Thymus (tissue), 11 donors: ENCODE measurements around the gene CHST13. TPM values are rescaled to one million over a fixed set of nuclear protein-coding genes. Genes with fewer than 3 reads are reported as not detected.

Experiments
- DNase-seq, 9 donors: peaks; one replicate each; pipeline ENCODE4 v3.0.0-alpha.2; 2013; ENCODE audit warnings: low spot score in 9 of 9, low read depth in 6 of 9, missing footprints in 1 of 9
- H3K27ac ChIP-seq, 2 donors: one replicate each; pipeline ENCODE4 v1.5.1; 2013; ENCODE audit warnings: control low read depth in 1 of 2, low read depth in 1 of 2, low read length in 1 of 2, mild to moderate bottlenecking in 1 of 2, moderate library complexity in 1 of 2
- H3K27me3 ChIP-seq, 2 donors: one replicate each; pipeline ENCODE4 v1.5.1; 2013; ENCODE audit warnings: low read length in 1 of 2; ENCODE audit not compliant: control insufficient read depth in 2 of 2, insufficient read depth in 1 of 2
- H3K36me3 ChIP-seq, 2 donors: one replicate each; pipeline ENCODE4 v1.5.1; 2013; ENCODE audit warnings: low read length in 1 of 2, mild to moderate bottlenecking in 1 of 2, moderate library complexity in 1 of 2; ENCODE audit not compliant: control insufficient read depth in 2 of 2, insufficient read depth in 2 of 2
- H3K4me1 ChIP-seq, 2 donors: one replicate each; pipeline ENCODE4 v1.5.1; 2013; ENCODE audit warnings: low read length in 2 of 2; ENCODE audit not compliant: control insufficient read depth in 2 of 2, insufficient read depth in 2 of 2
- H3K4me3 ChIP-seq, 2 donors: one replicate each; pipeline ENCODE4 v1.5.1; 2013; ENCODE audit warnings: low read length in 2 of 2, control low read depth in 1 of 2, mild to moderate bottlenecking in 1 of 2
- H3K9me3 ChIP-seq, 2 donors: one replicate each; pipeline ENCODE4 v1.5.1; 2013; ENCODE audit warnings: low read length in 1 of 2, mild to moderate bottlenecking in 1 of 2; ENCODE audit not compliant: control insufficient read depth in 2 of 2, insufficient read depth in 1 of 2
- WGBS: extraction: QIAGEN DNeasy Blood & Tissue Kit; methylation state at CpG from one replicate; pipeline ENCODE4 v1.1.7; 2013; 5-methylcytosine and 5-hydroxymethylcytosine counted together
- polyA plus RNA-seq: library from polyadenylated mRNA; stranded (reverse); fragments of 200-250 nt; gene quantifications from one replicate; pipeline ENCODE4 v1.2.3, GENCODE V29; 2013
- total RNA-seq: library from RNA; stranded (reverse); fragments of 120-200 nt; gene quantifications from one replicate; pipeline ENCODE4 v1.2.4, GENCODE V29; 2013
- donor health status: healthy.

The CHST13 gene
- total and polyA plus RNA-seq, 2 donors = 0.38 to 0.39 TPM

DNA sequence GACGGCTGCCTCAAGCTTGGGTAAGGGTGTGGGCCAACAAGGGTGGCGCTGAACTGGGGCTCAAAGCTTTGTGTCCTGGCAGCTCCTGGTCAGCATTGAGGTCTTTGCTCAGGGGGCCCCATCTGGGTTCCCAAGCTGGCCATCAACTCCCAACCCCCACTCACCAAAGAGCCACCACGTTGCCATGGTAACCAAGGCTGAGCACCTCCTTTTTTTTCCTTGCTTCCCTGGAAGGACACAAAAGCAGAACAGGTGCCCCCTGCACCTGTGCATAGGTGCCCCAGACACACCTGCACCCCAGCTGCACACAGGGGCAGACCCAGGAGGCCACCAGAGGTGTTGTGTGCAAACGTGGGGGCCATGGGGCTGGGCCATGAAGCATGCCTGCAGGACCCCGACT lies 22.9 kb upstream of the CHST13 start:
- Histone ChIP-seq H3K27ac (no peak overlapping the region), H3K36me3 (no peaks in the 10 kb centered on the region), H3K4me1 (peaks cover 26 to 42% of the 10 kb centered on the region in 2 donors), H3K27me3 (no peaks in the 10 kb centered on the region), H3K9me3 (peaks cover 0 to 6% of the 10 kb centered on the region in 2 donors), H3K4me3 (no peak overlapping the region)
- 86% methylated on average over 5 of the region's 5 CpGs for WGBS
- DNase-seq = no peak

DNA sequence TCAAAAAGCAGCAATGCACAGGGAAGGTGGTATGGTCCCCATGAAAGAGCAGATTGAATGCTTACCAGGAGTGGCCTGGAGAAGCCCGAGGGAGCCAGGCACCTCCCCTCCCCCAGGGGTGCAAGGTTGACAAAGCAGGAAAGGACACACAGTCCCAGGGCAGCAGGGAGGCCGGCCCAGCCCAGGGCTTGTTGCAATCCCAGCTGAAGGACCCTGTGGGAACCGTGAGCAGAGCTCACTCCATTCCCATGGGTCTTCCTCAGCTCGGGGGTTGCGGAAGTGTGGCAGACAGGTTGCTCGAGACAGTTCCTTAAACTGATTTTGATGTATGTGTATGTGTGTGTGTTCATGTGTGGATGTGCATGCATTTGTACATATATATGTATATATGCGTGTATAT lies 22.2 kb upstream of the CHST13 start:
- WGBS = 92% methylated on average over 7 of the region's 7 CpGs
- peaks cover 26 to 35% of the 10 kb centered on the region in 2 donors for H3K4me1 ChIP-seq

DNA sequence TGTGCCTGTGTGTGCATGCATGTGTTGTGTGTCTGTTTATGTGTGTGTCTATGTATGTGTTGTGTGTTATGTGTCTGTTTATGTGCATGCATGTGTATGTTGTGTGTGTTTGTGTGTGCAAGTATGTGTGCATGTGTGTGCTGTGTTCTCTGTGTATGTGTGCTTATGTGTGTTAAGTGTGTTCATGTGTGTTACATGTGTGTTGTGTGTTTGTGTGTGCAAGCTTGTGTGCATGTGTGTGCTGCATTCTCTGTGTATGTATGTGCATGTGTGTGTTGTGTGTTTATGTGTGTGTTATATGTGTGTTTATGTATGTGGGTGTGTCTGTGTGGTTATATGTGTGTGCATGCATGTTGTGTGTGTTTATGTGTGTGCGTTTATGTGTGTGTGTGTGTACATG lies 21.3 kb upstream of the CHST13 start:
- Histone ChIP-seq H3K27me3 (no peaks in the 10 kb centered on the region), H3K4me1 (peaks cover 17 to 25% of the 10 kb centered on the region in 2 donors), H3K4me3 (no peak overlapping the region), H3K27ac (no peak overlapping the region), H3K9me3 (peaks cover 0 to 6% of the 10 kb centered on the region in 2 donors), H3K36me3 (no peaks in the 10 kb centered on the region)
- WGBS = 100% methylated on average over 1 of the region's 1 CpG
- no peak for DNase-seq

More for the DNA sequence above, 22.2 kb upstream of the CHST13 start:
- Histone ChIP-seq H3K9me3 (peaks cover 0 to 6% of the 10 kb centered on the region in 2 donors), H3K36me3 (no peaks in the 10 kb centered on the region), H3K27ac (no peak overlapping the region), H3K4me3 (no peak overlapping the region), H3K27me3 (no peaks in the 10 kb centered on the region)
- no peak for DNase-seq

DNA sequence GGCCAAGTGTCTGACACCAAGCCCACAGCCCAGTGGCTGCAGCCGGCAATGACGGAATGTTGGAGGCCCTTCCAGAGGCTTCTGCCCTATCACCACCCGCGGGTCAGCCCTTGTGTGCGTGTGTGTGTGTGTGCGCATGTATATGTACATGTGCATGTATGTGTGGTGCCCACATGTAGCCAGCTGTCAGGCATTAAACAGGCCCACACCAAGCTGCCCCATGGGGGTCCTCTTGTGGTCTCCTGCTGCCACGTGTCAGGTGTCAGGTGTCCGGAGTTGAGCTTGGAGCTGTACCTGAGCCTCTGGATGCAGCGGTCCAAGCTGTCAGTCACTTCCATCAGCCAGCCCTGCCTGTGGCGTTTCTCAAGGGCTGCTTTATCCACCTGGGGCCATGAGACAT lies 20.3 kb upstream of the CHST13 start:
- Histone ChIP-seq H3K9me3 (peaks cover 0 to 6% of the 10 kb centered on the region in 2 donors), H3K4me3 (no peak overlapping the region), H3K4me1 (peaks cover 7 to 15% of the 10 kb centered on the region in 2 donors), H3K27me3 (no peaks in the 10 kb centered on the region), H3K36me3 (no peaks in the 10 kb centered on the region), H3K27ac (no peak overlapping the region)
- 97% methylated on average over 10 of the region's 10 CpGs for WGBS
- no peak for DNase-seq

DNA sequence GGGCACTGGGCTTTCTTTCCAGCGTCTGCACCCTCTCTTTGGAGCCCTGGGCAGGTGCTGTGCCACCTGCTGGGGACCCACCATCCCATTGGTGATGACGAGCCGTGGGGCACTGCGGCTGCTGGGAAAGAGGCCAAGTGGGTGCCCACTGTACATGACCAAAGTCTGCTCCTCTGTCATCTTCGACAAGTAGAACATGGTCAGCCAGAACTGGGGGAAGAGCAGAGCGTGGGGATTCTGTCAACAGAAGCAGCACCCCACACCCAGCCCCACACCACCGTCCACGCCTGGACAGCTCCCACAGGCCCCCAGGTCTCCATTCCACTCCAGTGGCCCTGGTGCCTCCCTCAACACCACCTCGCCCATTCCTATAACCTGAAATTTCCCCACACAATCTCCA lies 16.1 kb upstream of the CHST13 start:
- Histone ChIP-seq H3K27me3 (no peaks in the 10 kb centered on the region), H3K27ac (no peak overlapping the region), H3K9me3 (no peaks in the 10 kb centered on the region), H3K36me3 (no peaks in the 10 kb centered on the region), H3K4me1 (peaks cover 0 to 3% of the 10 kb centered on the region in 2 donors), H3K4me3 (no peak overlapping the region)
- 92% methylated on average over 9 of the region's 9 CpGs for WGBS
- no peak for DNase-seq

DNA sequence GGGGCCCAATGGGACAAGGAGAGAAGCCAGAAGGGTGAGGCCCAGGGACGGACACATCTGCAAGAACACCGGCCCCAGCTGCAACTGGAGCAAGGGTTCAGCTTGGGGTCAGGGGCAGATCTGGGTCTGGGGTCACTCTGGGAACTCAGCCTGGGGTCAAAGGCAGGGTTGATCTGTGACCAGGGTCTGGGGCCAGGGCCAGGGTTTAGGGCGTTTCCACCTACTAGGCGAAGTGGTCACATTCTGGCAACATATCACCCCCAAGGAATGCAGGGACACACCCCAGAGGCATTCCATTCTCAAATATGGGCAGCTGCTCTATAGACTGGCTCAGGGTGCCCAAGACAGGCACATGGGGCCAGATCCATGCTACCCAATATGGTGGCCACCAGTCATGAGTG lies 15.4 kb upstream of the CHST13 start:
- no peak for DNase-seq
- peaks cover 0 to 3% of the 10 kb centered on the region in 2 donors for H3K4me1 ChIP-seq
- no peaks in the 10 kb centered on the region for H3K36me3 ChIP-seq
- no peak overlapping the region for H3K4me3 ChIP-seq
- 97% methylated on average over 4 of the region's 4 CpGs for WGBS
- H3K9me3 ChIP-seq = no peaks in the 10 kb centered on the region
- H3K27ac ChIP-seq = no peak overlapping the region
- no peaks in the 10 kb centered on the region for H3K27me3 ChIP-seq

DNA sequence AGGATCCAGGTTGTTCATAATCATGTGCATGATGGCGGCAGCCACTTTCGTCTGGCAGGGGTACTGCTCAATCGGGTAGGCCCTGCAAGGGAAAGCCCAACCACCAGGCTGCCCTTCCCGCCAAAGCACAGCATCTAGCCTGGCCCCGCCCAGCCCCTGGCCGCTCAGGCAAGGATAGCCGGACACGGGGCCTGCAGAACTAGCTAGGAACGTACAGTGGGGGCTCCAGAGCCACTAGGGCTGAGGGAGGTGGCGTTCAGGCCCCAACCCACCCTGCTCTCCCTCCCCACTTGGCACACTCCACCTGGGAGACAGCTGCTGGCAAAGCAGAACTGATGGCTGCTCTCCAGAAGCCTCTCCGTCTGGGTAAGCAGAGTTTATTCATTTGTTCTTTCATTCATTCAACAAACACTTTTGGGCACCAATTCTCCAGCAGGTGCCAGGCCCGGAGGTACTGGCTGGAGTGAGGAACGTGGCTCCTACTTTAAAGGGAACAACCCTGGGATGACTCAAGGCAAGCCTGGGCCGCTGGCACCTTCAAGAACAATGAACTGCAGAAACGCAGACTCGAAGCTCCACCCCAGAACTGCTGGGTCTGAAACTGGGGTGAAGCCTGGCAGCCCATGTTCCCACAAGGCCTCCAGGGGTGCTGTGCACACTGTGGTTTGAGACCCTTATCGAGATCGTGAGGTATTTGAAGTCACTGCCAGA lies 14.2 kb upstream of the CHST13 start:
- 91% methylated on average over 18 of the region's 18 CpGs for WGBS
- H3K4me3 ChIP-seq = no peak overlapping the region
- H3K27me3 ChIP-seq = no peaks in the 10 kb centered on the region
- no peak for DNase-seq
- no peak overlapping the region for H3K27ac ChIP-seq
- H3K9me3 ChIP-seq = no peaks in the 10 kb centered on the region
- H3K36me3 ChIP-seq = no peaks in the 10 kb centered on the region
- H3K4me1 ChIP-seq = peaks cover 0 to 3% of the 10 kb centered on the region in 2 donors

DNA sequence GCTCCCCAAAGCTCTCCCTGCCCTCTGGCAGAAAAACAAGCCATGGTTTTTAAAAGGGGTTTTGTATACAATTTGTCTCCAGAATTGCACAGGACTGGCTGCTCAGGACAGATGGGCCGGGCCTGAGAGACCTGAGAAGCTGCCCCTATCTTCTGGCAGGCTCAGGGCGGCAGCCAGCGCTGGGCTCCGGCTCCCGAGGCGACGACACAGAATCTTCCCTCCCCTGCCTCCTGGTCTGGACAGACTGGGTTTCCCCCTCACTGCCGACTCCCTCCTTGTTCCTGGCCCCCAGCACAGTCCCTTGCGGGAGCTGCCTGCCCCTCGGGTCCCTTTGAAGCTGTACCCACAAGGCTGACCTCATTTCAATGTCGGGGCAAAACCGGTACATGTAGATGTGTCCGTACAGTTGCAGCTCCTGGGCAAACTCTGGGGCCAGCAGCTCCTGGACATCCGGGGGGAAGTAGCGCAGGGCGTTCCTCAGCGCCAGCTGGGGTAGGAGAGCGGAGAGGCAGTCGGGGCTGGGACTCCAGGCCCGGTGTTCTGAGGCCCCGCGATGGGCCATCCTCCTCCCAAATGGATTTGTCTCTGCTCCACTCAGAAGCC lies 13.5 kb upstream of the CHST13 start:
- DNase-seq = no peak
- Histone ChIP-seq H3K4me1 (peaks cover 0 to 3% of the 10 kb centered on the region in 2 donors), H3K36me3 (no peaks in the 10 kb centered on the region), H3K27me3 (no peaks in the 10 kb centered on the region), H3K9me3 (no peaks in the 10 kb centered on the region), H3K4me3 (no peak overlapping the region), H3K27ac (no peak overlapping the region)
- WGBS = 97% methylated on average over 22 of the region's 22 CpGs

DNA sequence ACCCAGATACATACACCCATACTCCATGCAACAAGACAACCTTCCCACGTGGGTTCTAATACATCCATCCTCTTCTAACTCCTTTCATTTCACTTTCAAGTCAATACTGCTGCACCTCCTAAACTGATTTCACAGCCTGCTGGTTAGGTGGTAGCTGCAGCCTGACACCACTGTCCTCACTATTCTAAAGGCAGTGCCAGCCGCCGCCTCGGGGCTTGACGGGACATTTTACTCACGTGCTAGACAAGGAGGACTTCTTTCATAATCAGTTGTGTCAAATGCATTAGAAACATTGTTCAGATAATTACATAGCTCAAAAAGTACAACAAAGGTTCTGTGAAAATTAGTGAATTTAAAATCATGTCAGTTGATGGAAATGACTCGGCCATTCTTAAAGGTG lies 12.7 kb upstream of the CHST13 start:
- Histone ChIP-seq H3K4me1 (peaks cover 0 to 3% of the 10 kb centered on the region in 2 donors), H3K4me3 (no peak overlapping the region), H3K9me3 (no peaks in the 10 kb centered on the region), H3K27ac (no peak overlapping the region), H3K36me3 (no peaks in the 10 kb centered on the region), H3K27me3 (no peaks in the 10 kb centered on the region)
- WGBS = 81% methylated on average over 7 of the region's 7 CpGs
- DNase-seq = no peak
